Adrenal gland (tissue), 12 donors: ENCODE data around the gene FOXO1. TPM values are rescaled to one million over a fixed set of nuclear protein-coding genes. Genes with fewer than 3 reads are reported as not detected.

Source experiments
- DNase-seq, 7 donors: peaks; one replicate each; pipeline ENCODE4 v3.0.0-alpha.2; 2019 to 2020
- H3K27ac ChIP-seq, 5 donors: fragments of 200-600 bp; sonication (generic) in 4 of 5; 1 replicate in 3 of 5; 2 replicates in 2 of 5; pipeline versions ENCODE4 v1.5.1 to v1.8.0; 2016 to 2020; ENCODE audit warnings: mild to moderate bottlenecking in 1 of 5
- H3K27me3 ChIP-seq: fragments of 200-600 bp; 2 replicates; pipeline ENCODE4 v1.8.0; 2021
- H3K36me3 ChIP-seq, 2 donors: fragments of 200-600 bp; replicated peaks in 1 of 2; 1 replicate in 1 of 2; 2 replicates in 1 of 2; pipeline versions ENCODE4 v1.5.1 to v1.8.0; 2018 to 2022
- H3K4me1 ChIP-seq, 2 donors: fragments of 200-600 bp; replicated peaks in 1 of 2; 1 replicate in 1 of 2; 2 replicates in 1 of 2; pipeline versions ENCODE4 v1.5.1 to v1.8.0; 2018 to 2021
- H3K4me3 ChIP-seq, 4 donors: fragments of 200-600 bp; sonication (generic) in 3 of 4; one replicate each; pipeline ENCODE4 v1.5.1; 2016 to 2018
- H3K9me3 ChIP-seq, 3 donors: fragments of 200-600 bp; sonication (generic) in 1 of 3; replicated peaks in 1 of 3; 1 replicate in 2 of 3; 2 replicates in 1 of 3; pipeline versions ENCODE4 v1.5.1 to v1.8.0; 2016 to 2021
- POLR2A ChIP-seq, 2 donors: fragments of 450-650 bp; IDR thresholded peaks; one replicate each; pipeline ENCODE4 v1.6.1; 2017; ENCODE audit warnings: antibody characterized with exemption in 2 of 2, mild to moderate bottlenecking in 2 of 2, moderate library complexity in 1 of 2
- WGBS, 4 donors: extraction: QIAGEN DNeasy Blood & Tissue Kit in 2 of 4; methylation state at CpG; one replicate each; pipeline versions ENCODE4 v1.1.5 to v1.1.7; 2013 to 2017; 5-methylcytosine and 5-hydroxymethylcytosine counted together
- intact Hi-C, 2 donors: fragments of 100-400 bp; cut with DNase I; formaldehyde crosslinking; loops; one replicate each; pipeline versions ENCODE4 v1.14.1 to v1.15.0; 2022 to 2023
- polyA plus RNA-seq, 3 donors: library from polyadenylated mRNA; stranded (reverse); fragments of 200-250 nt in 2 of 3; fragments of 350-450 nt in 1 of 3; fragmentation: Illumina TruSeq in 1 of 3; extraction: RNeasy Lipid Tissue Mini Kit (QIAGEN cat#74804) in 1 of 3; gene quantifications; one replicate each; pipeline ENCODE4 v1.2.3, GENCODE V29; 2013 to 2014
- total RNA-seq, 9 donors: library from RNA; depleted of rRNA in 4 of 9; stranded (reverse); fragments of >200 nt in 4 of 9; fragments of 120-200 nt in 1 of 9; fragmentation: NEBNext Ultra II Directional in 1 of 9; extraction: Animal tissue kit (Norgen Biotek cat#: 25700) in 1 of 9; gene quantifications; one replicate each; pipeline versions ENCODE4 v1.1.0 to v1.2.4, GENCODE V29; 2013 to 2023
- TF ChIP-seq, protein P1 (sequence below), 6 experiments: fragments of 450-650 bp in 4 of 6; fragments of 200-600 bp in 2 of 6; sonication (generic) in 1 of 6; IDR thresholded peaks; 1 replicate in 5 of 6; 2 replicates in 1 of 6; pipeline versions ENCODE4 v1.5.1 to v1.8.0; 2016 to 2021; ENCODE audit warnings: antibody characterized with exemption in 6 of 6, mild to moderate bottlenecking in 2 of 6, moderate library complexity in 1 of 6
- donor health status: healthy with polysubstance abuse.
- donor health status: Bipolar disorder and iron deficiency.
- donor health status: DM: yes; HTN: yes; CAD: no.
- donor health status: DM: no; HTN: no; CAD: no.
- donor health status: DM: no; HTN: no; CAD: no.
- donor health status: DM: yes; HTN: yes; CAD: no.

The FOXO1 gene
- total and polyA plus RNA-seq, 12 donors = 4.3 to 35.4 (median 21.5) TPM

DNA sequence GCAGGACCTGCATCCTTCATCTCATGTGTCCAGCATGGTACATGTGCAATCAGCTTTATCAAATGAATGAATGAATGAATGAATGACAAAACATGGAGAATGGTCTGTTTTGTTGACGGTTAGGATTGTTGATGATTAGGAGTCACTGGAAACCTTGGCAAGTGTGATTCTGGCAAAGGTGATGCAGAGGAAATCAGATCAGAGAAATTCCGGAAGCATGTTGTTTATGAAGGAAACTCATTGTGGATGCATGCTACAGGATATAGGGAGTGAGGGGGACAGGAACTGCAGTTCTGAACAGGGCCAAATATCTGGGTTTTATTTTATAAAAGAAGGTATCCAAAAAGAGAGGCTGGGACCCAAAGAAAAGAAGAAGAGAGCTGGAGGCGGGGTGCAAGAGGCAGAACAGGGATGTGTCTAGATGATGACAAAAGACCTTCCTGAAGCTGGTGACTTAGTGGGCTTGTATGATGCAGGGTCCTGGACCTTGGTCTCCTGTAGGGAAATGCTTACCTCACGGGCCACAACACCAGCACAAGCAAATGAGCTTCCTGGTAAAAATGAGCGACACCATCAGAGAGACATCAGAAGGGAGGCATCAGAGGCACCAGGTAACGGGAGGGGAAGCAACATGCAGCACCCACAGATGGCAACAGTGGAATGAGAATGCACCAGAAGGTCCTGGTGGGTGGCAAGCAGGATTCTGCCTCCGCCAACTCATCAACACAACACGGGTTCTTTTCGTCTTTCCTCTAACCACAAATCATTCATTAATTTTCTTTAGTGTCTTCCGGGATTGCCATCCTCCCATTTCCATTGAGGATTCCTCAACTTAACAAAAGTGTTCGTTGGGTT is 159.6 kb downstream of the FOXO1 start:
- no peak for TF ChIP-seq POLR2A (IDR thresholded peaks at IDR 0.05)
- TF ChIP-seq, protein P1, sequence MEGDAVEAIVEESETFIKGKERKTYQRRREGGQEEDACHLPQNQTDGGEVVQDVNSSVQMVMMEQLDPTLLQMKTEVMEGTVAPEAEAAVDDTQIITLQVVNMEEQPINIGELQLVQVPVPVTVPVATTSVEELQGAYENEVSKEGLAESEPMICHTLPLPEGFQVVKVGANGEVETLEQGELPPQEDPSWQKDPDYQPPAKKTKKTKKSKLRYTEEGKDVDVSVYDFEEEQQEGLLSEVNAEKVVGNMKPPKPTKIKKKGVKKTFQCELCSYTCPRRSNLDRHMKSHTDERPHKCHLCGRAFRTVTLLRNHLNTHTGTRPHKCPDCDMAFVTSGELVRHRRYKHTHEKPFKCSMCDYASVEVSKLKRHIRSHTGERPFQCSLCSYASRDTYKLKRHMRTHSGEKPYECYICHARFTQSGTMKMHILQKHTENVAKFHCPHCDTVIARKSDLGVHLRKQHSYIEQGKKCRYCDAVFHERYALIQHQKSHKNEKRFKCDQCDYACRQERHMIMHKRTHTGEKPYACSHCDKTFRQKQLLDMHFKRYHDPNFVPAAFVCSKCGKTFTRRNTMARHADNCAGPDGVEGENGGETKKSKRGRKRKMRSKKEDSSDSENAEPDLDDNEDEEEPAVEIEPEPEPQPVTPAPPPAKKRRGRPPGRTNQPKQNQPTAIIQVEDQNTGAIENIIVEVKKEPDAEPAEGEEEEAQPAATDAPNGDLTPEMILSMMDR (IDR thresholded peaks at IDR 0.05) = no peak
- Histone ChIP-seq H3K4me1 (no peaks in the 10 kb centered on the region), H3K36me3 (no peaks in the 10 kb centered on the region), H3K27me3 (no peaks in the 10 kb centered on the region), H3K4me3 (no peak overlapping the region), H3K27ac (no peak overlapping the region), H3K9me3 (no peaks in the 10 kb centered on the region)
- 85 to 92% (median 90%) methylated on average over 11 of the region's 11 CpGs for WGBS, 4 donors
- intact Hi-C loops = no loop called here
- DNase-seq = no peak

Other genes with a start within 250 kb of the FOXO1 start
- gene MRPS31, start 104.5 kb upstream of the FOXO1 start, total RNA-seq = 10 to 100 TPM; 13.1 to 40.9 (median 21.2) TPM
- 100 to 1,000 TPM in 1 of 3 donors, 10 to 100 TPM in 2; 35.7 to 115 (median 55.1) TPM for gene MRPS31, start 104.5 kb upstream of the FOXO1 start, polyA plus RNA-seq
- 10 to 100 TPM in 1 of 9 donors, 1 to 10 TPM in 8; 2.2 to 27.9 (median 4.1) TPM for gene SLC25A15, start 123.0 kb upstream of the FOXO1 start, total RNA-seq
- gene SLC25A15, start 123.0 kb upstream of the FOXO1 start, polyA plus RNA-seq = 1 to 10 TPM in 1 of 3 donors, under 1 TPM in 2; 0.32 to 4.6 (median 0.40) TPM